GM12878 (cell line): ENCODE data around the gene DIABLO.

Experiments
- SP1 ChIP-seq: IDR thresholded peaks from one replicate; pipeline ENCODE4 v1.6.1; 2011; ENCODE audit warnings: low read depth, low read length
- SUZ12 ChIP-seq: fragments of 200-600 bp; sonication (generic); IDR thresholded peaks from one replicate; pipeline ENCODE4 v1.6.1; 2018; ENCODE audit warnings: antibody characterized with exemption, mild to moderate bottlenecking; ENCODE audit not compliant: unreplicated experiment
- TCF7 ChIP-seq: IDR thresholded peaks from 2 replicates; pipeline ENCODE4 v1.6.1; 2014; ENCODE audit warnings: antibody characterized with exemption, borderline replicate concordance
- ZNF274 ChIP-seq: IDR thresholded peaks from one replicate; pipeline ENCODE4 v1.8.0; 2011; ENCODE audit not compliant: insufficient read length, insufficient read depth
- TF ChIP-seq, protein P1 (sequence below), 3 experiments: IDR thresholded peaks in 2 of 3; conservative IDR thresholded peaks in 1 of 3; 2 replicates each; pipeline ENCODE4 v1.5.1; 2011; ENCODE audit warnings: low read depth in 3 of 3, low read length in 3 of 3, mild to moderate bottlenecking in 3 of 3, control low read depth in 2 of 3, moderate library complexity in 2 of 3, inconsistent platforms in 1 of 3, mixed read lengths in 1 of 3; ENCODE audit not compliant: control insufficient read depth in 2 of 3, insufficient read depth in 1 of 3; ENCODE audit errors: extremely low read depth in 1 of 3
- TF ChIP-seq, protein P2 (sequence below): fragments of 450-650 bp; IDR thresholded peaks from 2 replicates; pipeline ENCODE4 v1.6.1; 2014; ENCODE audit warnings: mild to moderate bottlenecking

DNA sequence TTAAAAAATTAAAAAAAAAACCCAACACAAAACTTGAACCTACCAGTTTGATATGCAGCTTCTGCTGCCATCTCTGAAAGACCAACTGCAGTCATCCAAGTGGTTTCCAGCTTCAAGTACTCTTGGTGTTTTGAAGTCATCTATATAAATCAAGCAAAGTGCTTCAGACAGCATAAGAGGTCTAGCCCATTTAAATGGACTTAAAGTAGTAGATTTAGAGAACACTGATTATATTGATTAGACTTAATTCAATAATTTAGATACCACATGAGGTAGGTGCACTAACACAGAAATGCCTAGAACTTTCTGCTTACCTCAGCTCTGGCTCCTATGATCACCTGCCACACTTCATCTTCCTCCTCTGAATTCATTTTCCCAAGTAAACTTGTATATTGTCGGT is 9.4 kb downstream of the DIABLO start:
- TF ChIP-seq ZNF274 = no peak
- no peak for TF ChIP-seq SP1
- TF ChIP-seq, protein P1, sequence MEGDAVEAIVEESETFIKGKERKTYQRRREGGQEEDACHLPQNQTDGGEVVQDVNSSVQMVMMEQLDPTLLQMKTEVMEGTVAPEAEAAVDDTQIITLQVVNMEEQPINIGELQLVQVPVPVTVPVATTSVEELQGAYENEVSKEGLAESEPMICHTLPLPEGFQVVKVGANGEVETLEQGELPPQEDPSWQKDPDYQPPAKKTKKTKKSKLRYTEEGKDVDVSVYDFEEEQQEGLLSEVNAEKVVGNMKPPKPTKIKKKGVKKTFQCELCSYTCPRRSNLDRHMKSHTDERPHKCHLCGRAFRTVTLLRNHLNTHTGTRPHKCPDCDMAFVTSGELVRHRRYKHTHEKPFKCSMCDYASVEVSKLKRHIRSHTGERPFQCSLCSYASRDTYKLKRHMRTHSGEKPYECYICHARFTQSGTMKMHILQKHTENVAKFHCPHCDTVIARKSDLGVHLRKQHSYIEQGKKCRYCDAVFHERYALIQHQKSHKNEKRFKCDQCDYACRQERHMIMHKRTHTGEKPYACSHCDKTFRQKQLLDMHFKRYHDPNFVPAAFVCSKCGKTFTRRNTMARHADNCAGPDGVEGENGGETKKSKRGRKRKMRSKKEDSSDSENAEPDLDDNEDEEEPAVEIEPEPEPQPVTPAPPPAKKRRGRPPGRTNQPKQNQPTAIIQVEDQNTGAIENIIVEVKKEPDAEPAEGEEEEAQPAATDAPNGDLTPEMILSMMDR (IDR thresholded peaks at IDR 0.05 in 2 of 3, conservative IDR thresholded peaks at IDR 0.05 in 1 of 3; ENCODE audit: control insufficient read depth in 2 of 3, extremely low read depth in 1 of 3, insufficient read depth in 1 of 3, low read depth in 3 of 3, low read length in 3 of 3) = no peak
- TF ChIP-seq, protein P2, sequence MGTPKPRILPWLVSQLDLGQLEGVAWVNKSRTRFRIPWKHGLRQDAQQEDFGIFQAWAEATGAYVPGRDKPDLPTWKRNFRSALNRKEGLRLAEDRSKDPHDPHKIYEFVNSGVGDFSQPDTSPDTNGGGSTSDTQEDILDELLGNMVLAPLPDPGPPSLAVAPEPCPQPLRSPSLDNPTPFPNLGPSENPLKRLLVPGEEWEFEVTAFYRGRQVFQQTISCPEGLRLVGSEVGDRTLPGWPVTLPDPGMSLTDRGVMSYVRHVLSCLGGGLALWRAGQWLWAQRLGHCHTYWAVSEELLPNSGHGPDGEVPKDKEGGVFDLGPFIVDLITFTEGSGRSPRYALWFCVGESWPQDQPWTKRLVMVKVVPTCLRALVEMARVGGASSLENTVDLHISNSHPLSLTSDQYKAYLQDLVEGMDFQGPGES = no peak
- TF ChIP-seq SUZ12 = no peak
- TF ChIP-seq TCF7 = no peak
